Measurements from ENCODE around the gene SLC25A20. TPM values are rescaled to one million over a fixed set of nuclear protein-coding genes. Genes with fewer than 3 reads are reported as not detected.

Gene SLC25A20, protein sequence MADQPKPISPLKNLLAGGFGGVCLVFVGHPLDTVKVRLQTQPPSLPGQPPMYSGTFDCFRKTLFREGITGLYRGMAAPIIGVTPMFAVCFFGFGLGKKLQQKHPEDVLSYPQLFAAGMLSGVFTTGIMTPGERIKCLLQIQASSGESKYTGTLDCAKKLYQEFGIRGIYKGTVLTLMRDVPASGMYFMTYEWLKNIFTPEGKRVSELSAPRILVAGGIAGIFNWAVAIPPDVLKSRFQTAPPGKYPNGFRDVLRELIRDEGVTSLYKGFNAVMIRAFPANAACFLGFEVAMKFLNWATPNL
- 14.4 and 15.2 TPM in 2 replicates for total RNA-seq

DNA sequence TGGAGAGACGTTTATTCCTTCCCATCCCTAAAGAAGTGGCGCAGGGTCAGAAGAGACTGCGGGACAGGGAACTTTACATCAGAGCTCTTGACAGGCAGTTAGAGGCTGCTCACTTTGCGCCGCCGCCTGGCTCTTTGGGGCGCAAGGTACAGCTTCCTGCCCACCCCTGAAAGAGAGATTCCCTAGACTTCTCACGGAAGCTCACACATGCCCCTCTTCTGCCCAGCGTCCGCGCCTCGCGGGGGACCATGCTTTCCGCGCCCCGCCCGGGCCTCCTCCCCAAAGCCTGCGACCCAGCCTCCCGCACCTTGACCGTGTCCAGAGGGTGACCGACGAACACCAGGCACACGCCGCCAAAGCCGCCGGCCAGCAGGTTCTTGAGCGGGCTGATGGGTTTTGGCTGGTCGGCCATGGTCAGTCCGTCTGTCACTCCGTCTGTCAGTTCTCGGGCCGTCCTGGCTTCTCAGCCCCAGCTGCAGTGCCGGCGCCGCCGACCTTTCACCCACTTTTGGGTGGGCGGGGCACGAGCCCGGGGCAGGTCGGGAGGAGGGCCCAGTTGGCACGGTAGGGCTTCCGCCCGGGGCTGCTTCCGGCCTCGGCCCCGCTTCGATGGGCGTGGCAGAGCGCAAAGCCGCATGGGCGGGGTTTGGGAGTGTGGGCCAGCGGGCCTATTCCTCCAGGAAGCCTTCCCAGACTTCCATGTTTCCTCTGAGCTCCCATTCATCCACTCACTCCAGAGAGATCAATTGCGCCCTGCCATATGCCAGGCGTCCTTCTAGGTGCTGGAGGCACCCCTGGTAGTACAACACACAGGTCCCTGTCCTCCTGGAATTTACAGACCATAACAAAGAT, at the start of gene SLC25A20:
Gene SLC25A20, minus strand, starts transcription at position 500 of the 852 bp plus-strand sequence. Its CDS starts 88 bp downstream, at position 412.

DNA sequence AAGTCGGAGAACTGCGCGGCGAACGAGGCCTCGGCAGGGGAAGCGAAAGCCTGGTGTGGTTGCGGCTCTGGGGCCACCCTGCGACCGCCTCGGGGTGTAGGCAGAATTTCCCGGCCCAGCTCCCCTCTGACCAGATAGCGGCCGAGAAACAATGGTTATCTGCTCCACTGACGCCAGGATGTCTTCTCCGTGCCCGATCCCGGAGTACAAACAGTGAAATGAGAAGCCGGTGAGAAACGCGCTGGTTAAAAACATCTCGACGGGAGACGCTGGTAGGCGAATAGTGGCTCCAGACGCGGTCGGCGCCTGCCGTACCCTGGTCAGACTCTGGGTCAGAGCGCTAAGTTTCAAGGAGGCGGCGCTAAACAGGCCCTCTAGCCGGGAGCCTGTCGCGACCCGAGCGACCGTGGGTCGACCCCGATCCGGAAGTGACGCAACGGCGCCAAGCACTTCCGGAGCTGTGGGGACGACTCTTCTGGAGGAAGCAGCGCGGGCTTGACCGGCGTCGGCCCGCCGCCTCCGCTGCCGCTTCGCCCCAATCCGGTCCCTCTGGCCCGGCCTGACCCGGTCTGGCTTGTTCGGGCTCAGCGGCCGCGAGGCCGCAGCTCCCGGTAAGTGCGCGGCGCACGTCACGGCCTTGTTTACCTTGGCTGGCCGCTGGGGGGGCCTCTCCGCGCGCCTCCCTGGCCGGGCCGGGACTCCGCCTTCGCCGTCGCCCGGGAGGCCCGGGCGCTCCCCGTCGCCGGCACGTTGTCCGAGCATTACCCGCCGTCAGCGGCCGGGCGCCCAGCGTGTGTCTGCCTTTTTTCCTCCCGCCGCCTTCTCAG, 19.9 kb upstream of the SLC25A20 start, which contains the start of gene ARIH2:
Gene ARIH2, plus strand, starts transcription at position 455 of the 827 bp plus-strand sequence. CDS start 8,717 bp downstream, outside the sequence.

DNA sequence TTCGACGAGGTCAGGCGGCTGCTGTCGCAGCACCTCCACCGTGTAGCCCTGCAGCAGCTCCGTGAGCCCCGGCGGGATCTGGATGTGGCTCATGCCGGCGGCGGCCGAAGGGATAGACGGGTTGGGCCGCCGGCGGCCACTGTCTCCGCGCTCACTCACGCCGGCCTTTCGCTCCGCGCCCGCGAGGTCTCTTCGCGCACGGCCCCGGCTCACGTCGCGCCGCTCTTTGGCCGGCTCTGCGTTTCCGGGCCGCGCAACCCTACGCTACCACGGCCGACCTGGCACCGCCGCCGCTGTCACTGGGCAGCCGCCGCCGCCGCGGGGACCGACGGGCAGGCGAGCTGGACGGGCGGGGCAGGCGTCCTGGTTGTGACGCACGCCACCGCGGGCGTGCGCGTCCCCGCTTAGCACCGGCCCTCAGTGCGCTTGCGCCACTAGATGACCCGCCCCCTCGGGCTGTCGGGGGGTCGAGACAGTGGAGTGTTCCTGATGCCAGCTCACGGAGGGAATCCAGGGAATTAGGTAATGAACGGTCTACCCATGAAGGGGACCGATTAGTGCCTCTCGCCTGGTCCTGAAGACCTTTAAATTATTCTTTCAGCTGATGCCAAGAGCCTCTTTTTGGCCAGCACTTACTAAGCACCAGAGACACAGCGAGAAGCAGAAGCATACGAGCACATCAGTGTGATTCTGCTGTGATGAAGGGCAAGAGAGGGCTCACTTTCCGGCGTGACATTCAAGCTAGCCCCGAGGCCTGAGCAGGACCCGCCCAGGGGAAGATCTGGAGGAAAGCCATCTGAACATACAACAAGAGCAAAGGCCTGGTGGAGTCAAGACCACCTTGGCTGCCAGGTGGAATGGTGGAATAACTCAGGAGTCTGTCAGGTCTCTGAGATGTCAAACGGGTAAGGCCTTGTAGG, 50.9 kb downstream of the SLC25A20 start, which contains the start of gene PRKAR2A:
Gene PRKAR2A, minus strand, starts transcription at position 371 of the 920 bp plus-strand sequence. Its CDS starts 278 bp downstream, at position 93.

Other genes with a start within 250 kb of the SLC25A20 start
- gene CELSR3, start 236.0 kb downstream of the SLC25A20 start, total RNA-seq, result 0.65 and 0.76 TPM in 2 replicates
- 9.6 and 13.4 TPM in 2 replicates for gene NCKIPSD, start 213.0 kb downstream of the SLC25A20 start, total RNA-seq
- 58.8 and 67.6 TPM in 2 replicates for gene IP6K2, start 181.7 kb downstream of the SLC25A20 start, total RNA-seq
- gene PRKAR2A, start 51.0 kb downstream of the SLC25A20 start, total RNA-seq, result 58.5 and 71.6 TPM in 2 replicates
- gene ARIH2, start 20.0 kb upstream of the SLC25A20 start, total RNA-seq, result 70.8 and 74.8 TPM in 2 replicates
- 9.9 and 16.7 TPM in 2 replicates for gene P4HTM, start 91.4 kb upstream of the SLC25A20 start, total RNA-seq
- 91.5 and 96.8 TPM in 2 replicates for gene WDR6, start 108.5 kb upstream of the SLC25A20 start, total RNA-seq
- gene DALRD3, start 119.7 kb upstream of the SLC25A20 start, total RNA-seq, result 36.5 and 43.1 TPM in 2 replicates
- gene NDUFAF3, start 123.2 kb upstream of the SLC25A20 start, total RNA-seq, result 35.7 and 57.2 TPM in 2 replicates
- gene IMPDH2, start 130.5 kb upstream of the SLC25A20 start, total RNA-seq, result 292 and 320 TPM in 2 replicates
- 149 and 274 TPM in 2 replicates for gene QRICH1, start 195.2 kb upstream of the SLC25A20 start, total RNA-seq
- gene QARS1, start 205.9 kb upstream of the SLC25A20 start, total RNA-seq, result 374 and 481 TPM in 2 replicates
- 29.6 and 30.1 TPM in 2 replicates for gene USP19, start 221.9 kb upstream of the SLC25A20 start, total RNA-seq
- gene LAMB2, start 234.2 kb upstream of the SLC25A20 start, total RNA-seq, result 255 and 353 TPM in 2 replicates